Astrocyte (in vitro differentiated cells and primary cell): Measurements from ENCODE around the gene SLCO3A1. TPM values are rescaled to one million over a fixed set of nuclear protein-coding genes. Genes with fewer than 3 reads are reported as not detected.

ENCODE experiments used
- DNase-seq: peaks from one replicate; pipeline ENCODE4 v3.0.0-alpha.2; 2010; ENCODE audit warnings: low read depth
- FAIRE-seq: peaks from 2 replicates; lab custom pipeline; 2011; peaks lifted over from hg19 to GRCh38; lab: Jason Lieb, UNC
- H2AFZ ChIP-seq: 2 replicates; pipeline ENCODE4 v1.6.0; 2012; ENCODE audit warnings: low read depth, low read length, inconsistent platforms
- H3K27ac ChIP-seq: 2 replicates; pipeline ENCODE4 v1.5.1; 2011; ENCODE audit warnings: low read depth, low read length, inconsistent platforms
- H3K27me3 ChIP-seq: 2 replicates; pipeline ENCODE4 v1.6.0; 2011; ENCODE audit warnings: low read length, inconsistent platforms; ENCODE audit not compliant: insufficient read depth
- H3K36me3 ChIP-seq: 2 replicates; pipeline ENCODE4 v1.5.1; 2011; ENCODE audit warnings: low read length, inconsistent platforms; ENCODE audit not compliant: insufficient read depth
- H3K4me1 ChIP-seq: 2 replicates; pipeline ENCODE4 v1.5.1; 2011; ENCODE audit warnings: low read length, inconsistent platforms; ENCODE audit not compliant: insufficient read depth
- H3K4me2 ChIP-seq: 2 replicates; pipeline ENCODE4 v1.6.0; 2012; ENCODE audit warnings: low read length, inconsistent platforms
- H3K4me3 ChIP-seq: 2 replicates; pipeline ENCODE4 v1.5.1; 2011; ENCODE audit warnings: low read depth, mild to moderate bottlenecking, low read length, inconsistent platforms; ENCODE audit not compliant: insufficient read depth
- H3K79me2 ChIP-seq: 2 replicates; pipeline ENCODE4 v1.6.0; 2012; ENCODE audit warnings: mild to moderate bottlenecking, low read length, inconsistent platforms; ENCODE audit not compliant: insufficient read depth
- H3K9ac ChIP-seq: 2 replicates; pipeline ENCODE4 v1.6.0; 2012; ENCODE audit warnings: mild to moderate bottlenecking, low read length, inconsistent platforms
- H3K9me3 ChIP-seq: 2 replicates; pipeline ENCODE4 v1.5.1; 2012; ENCODE audit warnings: low read depth, mild to moderate bottlenecking, low read length, inconsistent platforms; ENCODE audit not compliant: insufficient read depth
- H4K20me1 ChIP-seq: 2 replicates; pipeline ENCODE4 v1.6.0; 2012; ENCODE audit warnings: low read length, inconsistent platforms; ENCODE audit not compliant: insufficient read depth
- H3K27ac Mint-ChIP-seq: one replicate; pipeline ENCODE4 v1.8.0; 2021; ENCODE audit warnings: mild to moderate bottlenecking, mixed read lengths; ENCODE audit not compliant: unreplicated experiment
- H3K27me3 Mint-ChIP-seq: one replicate; pipeline ENCODE4 v1.8.0; 2021; ENCODE audit warnings: low read depth, mixed read lengths; ENCODE audit not compliant: unreplicated experiment
- H3K36me3 Mint-ChIP-seq: one replicate; pipeline ENCODE4 v1.8.0; 2021; ENCODE audit warnings: low read depth, mixed read lengths; ENCODE audit not compliant: unreplicated experiment
- H3K4me1 Mint-ChIP-seq: one replicate; pipeline ENCODE4 v1.8.0; 2021; ENCODE audit warnings: low read depth, mixed read lengths; ENCODE audit not compliant: unreplicated experiment
- H3K4me3 Mint-ChIP-seq: one replicate; pipeline ENCODE4 v1.8.0; 2021; ENCODE audit warnings: mild to moderate bottlenecking, moderate library complexity, mixed read lengths; ENCODE audit not compliant: unreplicated experiment
- H3K9me3 Mint-ChIP-seq: one replicate; pipeline ENCODE4 v1.8.0; 2021; ENCODE audit warnings: mild to moderate bottlenecking, mixed read lengths; ENCODE audit not compliant: unreplicated experiment
- EZH2 ChIP-seq: IDR thresholded peaks from 2 replicates; pipeline ENCODE4 v1.6.1; 2012; ENCODE audit warnings: mild to moderate bottlenecking, low read length, inconsistent platforms; ENCODE audit not compliant: insufficient read depth
- total RNA-seq: library from RNA; stranded (reverse); gene quantifications from 2 replicates; pipeline ENCODE4 v1.2.1, GENCODE V29; 2021
- TF ChIP-seq, protein P1 (sequence below): IDR thresholded peaks from 2 replicates; pipeline ENCODE4 v1.5.1; 2011; ENCODE audit warnings: low read depth, mild to moderate bottlenecking, inconsistent platforms, low read length, moderate library complexity; ENCODE audit not compliant: insufficient read depth

Gene SLCO3A1
- total RNA-seq, 1 donor from 2014 or later: 9.4 TPM

DNA sequence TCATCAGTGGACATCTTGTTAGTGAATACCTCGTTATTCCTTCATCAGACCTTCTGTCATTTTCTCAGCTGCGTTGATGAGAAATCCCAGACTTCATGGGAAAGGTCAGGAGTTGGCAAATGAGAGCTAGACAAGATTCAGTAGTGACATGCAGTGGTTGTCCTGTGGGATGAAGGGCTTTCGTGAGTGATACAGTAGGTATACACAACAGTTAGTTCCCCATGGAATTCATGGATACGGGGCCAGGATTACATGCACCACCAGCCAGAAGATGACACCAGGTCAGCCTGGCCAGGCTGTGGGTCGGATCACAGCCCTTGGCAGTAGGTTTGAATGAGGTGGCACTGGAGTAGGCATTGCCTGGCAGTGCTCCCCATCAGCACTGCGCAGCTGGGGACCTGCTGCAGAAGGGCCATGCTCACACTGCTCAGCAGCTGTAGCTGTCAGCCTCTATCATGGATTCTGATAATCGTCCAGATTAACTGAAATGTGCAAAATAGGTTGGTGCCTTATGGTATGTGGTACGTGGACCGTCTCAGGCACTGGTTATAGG lies 150.1 kb downstream of the SLCO3A1 start:
- H3K27me3 ChIP-seq: no peaks in the 10 kb centered on the region
- no peaks in the 10 kb centered on the region for H4K20me1 ChIP-seq
- no peak overlapping the region for H2AFZ ChIP-seq
- no peaks in the 10 kb centered on the region for H3K9me3 ChIP-seq
- Mint-ChIP-seq H3K27ac (no peak overlapping the region), H3K9me3 (peaks cover 3% of the 10 kb centered on the region), H3K4me1 (no peaks in the 10 kb centered on the region), H3K36me3 (no peaks in the 10 kb centered on the region), H3K27me3 (peaks cover 2% of the 10 kb centered on the region), H3K4me3 (no peak overlapping the region)
- no peak overlapping the region for H3K27ac ChIP-seq
- no peak for FAIRE-seq
- no peak for DNase-seq
- no peak overlapping the region for H3K9ac ChIP-seq
- no peaks in the 10 kb centered on the region for H3K36me3 ChIP-seq
- H3K4me2 ChIP-seq: no peak overlapping the region
- H3K79me2 ChIP-seq: no peaks in the 10 kb centered on the region
- H3K4me3 ChIP-seq: no peak overlapping the region
- H3K4me1 ChIP-seq: no peaks in the 10 kb centered on the region
- TF ChIP-seq, protein P1, sequence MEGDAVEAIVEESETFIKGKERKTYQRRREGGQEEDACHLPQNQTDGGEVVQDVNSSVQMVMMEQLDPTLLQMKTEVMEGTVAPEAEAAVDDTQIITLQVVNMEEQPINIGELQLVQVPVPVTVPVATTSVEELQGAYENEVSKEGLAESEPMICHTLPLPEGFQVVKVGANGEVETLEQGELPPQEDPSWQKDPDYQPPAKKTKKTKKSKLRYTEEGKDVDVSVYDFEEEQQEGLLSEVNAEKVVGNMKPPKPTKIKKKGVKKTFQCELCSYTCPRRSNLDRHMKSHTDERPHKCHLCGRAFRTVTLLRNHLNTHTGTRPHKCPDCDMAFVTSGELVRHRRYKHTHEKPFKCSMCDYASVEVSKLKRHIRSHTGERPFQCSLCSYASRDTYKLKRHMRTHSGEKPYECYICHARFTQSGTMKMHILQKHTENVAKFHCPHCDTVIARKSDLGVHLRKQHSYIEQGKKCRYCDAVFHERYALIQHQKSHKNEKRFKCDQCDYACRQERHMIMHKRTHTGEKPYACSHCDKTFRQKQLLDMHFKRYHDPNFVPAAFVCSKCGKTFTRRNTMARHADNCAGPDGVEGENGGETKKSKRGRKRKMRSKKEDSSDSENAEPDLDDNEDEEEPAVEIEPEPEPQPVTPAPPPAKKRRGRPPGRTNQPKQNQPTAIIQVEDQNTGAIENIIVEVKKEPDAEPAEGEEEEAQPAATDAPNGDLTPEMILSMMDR: no peak
- TF ChIP-seq EZH2: no peak

- Histone ChIP-seq H2AFZ (no peak overlapping the region), H3K4me3 (no peak overlapping the region), H3K9me3 (no peaks in the 10 kb centered on the region), H3K4me1 (no peaks in the 10 kb centered on the region), H4K20me1 (no peaks in the 10 kb centered on the region), H3K27me3 (no peaks in the 10 kb centered on the region), H3K4me2 (no peak overlapping the region), H3K27ac (no peak overlapping the region), H3K36me3 (no peaks in the 10 kb centered on the region), H3K9ac (no peak overlapping the region), H3K79me2 (no peaks in the 10 kb centered on the region)
- H3K4me1 Mint-ChIP-seq: peaks cover 3% of the 10 kb centered on the region
- no peak overlapping the region for H3K27ac Mint-ChIP-seq
- H3K9me3 Mint-ChIP-seq: peaks cover 3% of the 10 kb centered on the region
- FAIRE-seq: no peak
- H3K4me3 Mint-ChIP-seq: no peak overlapping the region
- TF ChIP-seq, protein P1: no peak
- TF ChIP-seq EZH2: no peak
- DNase-seq: no peak
- no peaks in the 10 kb centered on the region for H3K36me3 Mint-ChIP-seq
- H3K27me3 Mint-ChIP-seq: peaks cover 2% of the 10 kb centered on the region
Measured at GRCh38 chr15:92005154-92005553, 151.6 kb downstream of the SLCO3A1 start.

- no peak for FAIRE-seq
- Mint-ChIP-seq H3K9me3 (peaks cover 3% of the 10 kb centered on the region), H3K27ac (no peak overlapping the region), H3K4me1 (peaks cover 3% of the 10 kb centered on the region), H3K4me3 (no peak overlapping the region), H3K27me3 (peaks cover 2% of the 10 kb centered on the region), H3K36me3 (no peaks in the 10 kb centered on the region)
- Histone ChIP-seq H2AFZ (no peak overlapping the region), H3K4me3 (no peak overlapping the region), H3K27ac (no peak overlapping the region), H3K27me3 (no peaks in the 10 kb centered on the region), H3K9ac (no peak overlapping the region), H4K20me1 (no peaks in the 10 kb centered on the region), H3K9me3 (no peaks in the 10 kb centered on the region), H3K79me2 (no peaks in the 10 kb centered on the region), H3K36me3 (no peaks in the 10 kb centered on the region), H3K4me1 (no peaks in the 10 kb centered on the region), H3K4me2 (no peak overlapping the region)
- no peak for DNase-seq
- TF ChIP-seq, protein P1: no peak
- TF ChIP-seq EZH2: no peak
Measured at GRCh38 chr15:92006186-92007028, 152.9 kb downstream of the SLCO3A1 start.
